HG02938 (cell line): Measurements from ENCODE around the gene ATF4.
"Not testable (repeated sequence)": the region's sequence is repeated elsewhere in the genome, so short reads cannot be mapped to it uniquely, and the experiment has no call there.

Experiments
- ATAC-seq: cut with Tn5 transposase; IDR thresholded peaks from one replicate; pipeline ENCODE4 v1.9.1; 2021; ENCODE audit warnings: mild to moderate bottlenecking, moderate library complexity; ENCODE audit not compliant: unreplicated experiment

ATF4 gene

GRCh38 chr22:39510529-39511149, 9.7 kb upstream of the ATF4 start:
- ATAC-seq: no peak

GRCh38 chr22:39511226-39511625, 9.1 kb upstream of the ATF4 start:
- no peak for ATAC-seq

GRCh38 chr22:39512026-39512425, 8.3 kb upstream of the ATF4 start:
- no peak for ATAC-seq

GRCh38 chr22:39513791-39514190, 6.6 kb upstream of the ATF4 start:
- no peak for ATAC-seq

- no peak for ATAC-seq
Observed at GRCh38 chr22:39514373-39514973, 5.9 kb upstream of the ATF4 start.

GRCh38 chr22:39515266-39516050, 4.9 kb upstream of the ATF4 start:
- ATAC-seq: no peak

- ATAC-seq: no peak
Observed at GRCh38 chr22:39517470-39517869, 2.9 kb upstream of the ATF4 start.

GRCh38 chr22:39518144-39518786, 2.1 kb upstream of the ATF4 start:
- no peak for ATAC-seq

GRCh38 chr22:39518996-39519680, 1.2 kb upstream of the ATF4 start:
- ATAC-seq: no peak

GRCh38 chr22:39519681-39520225, 609 bp upstream of the ATF4 start:
- peak; percentile 73 for ATAC-seq

- not testable (repeated sequence) for ATAC-seq
Observed at GRCh38 chr22:39521106-39521885, 934 bp downstream of the ATF4 start.

GRCh38 chr22:39522091-39522490, 1.7 kb downstream of the ATF4 start:
- ATAC-seq: not testable (repeated sequence)

GRCh38 chr22:39522567-39523300, 2.4 kb downstream of the ATF4 start:
- no peak for ATAC-seq

GRCh38 chr22:39524089-39524752, 3.9 kb downstream of the ATF4 start:
- no peak for ATAC-seq

GRCh38 chr22:39524753-39525657, 4.6 kb downstream of the ATF4 start:
- no peak for ATAC-seq

GRCh38 chr22:39525658-39525975, 5.3 kb downstream of the ATF4 start:
- no peak for ATAC-seq

GRCh38 chr22:39526736-39527171, 6.4 kb downstream of the ATF4 start:
- no peak for ATAC-seq

- ATAC-seq: no peak
Observed at GRCh38 chr22:39527481-39527961, 7.2 kb downstream of the ATF4 start.
